Fibroblast of villous mesenchyme (primary cell): ENCODE results near the gene CCL4. TPM values are rescaled to one million over a fixed set of nuclear protein-coding genes. Genes with fewer than 3 reads are reported as not detected.

Source experiments
- DNase-seq: peaks from one replicate; pipeline ENCODE4 v3.0.0-alpha.2; 2010; ENCODE audit warnings: low read depth
- H3K4me3 ChIP-seq: 2 replicates; pipeline ENCODE4 v1.5.1; 2011; ENCODE audit warnings: low read depth, mild to moderate bottlenecking, low read length
- CTCF ChIP-seq: IDR thresholded peaks from 2 replicates; pipeline ENCODE4 v1.5.1; 2012; ENCODE audit warnings: low read depth, mild to moderate bottlenecking, low read length; ENCODE audit not compliant: insufficient read depth
- total RNA-seq: library from RNA; depleted of rRNA; stranded (reverse); fragments of >200 nt; gene quantifications from 2 replicates; pipeline ENCODE4 v1.2.3, GENCODE V29; 2012

Gene CCL4
- total RNA-seq, 1 donor, result not detected

DNA sequence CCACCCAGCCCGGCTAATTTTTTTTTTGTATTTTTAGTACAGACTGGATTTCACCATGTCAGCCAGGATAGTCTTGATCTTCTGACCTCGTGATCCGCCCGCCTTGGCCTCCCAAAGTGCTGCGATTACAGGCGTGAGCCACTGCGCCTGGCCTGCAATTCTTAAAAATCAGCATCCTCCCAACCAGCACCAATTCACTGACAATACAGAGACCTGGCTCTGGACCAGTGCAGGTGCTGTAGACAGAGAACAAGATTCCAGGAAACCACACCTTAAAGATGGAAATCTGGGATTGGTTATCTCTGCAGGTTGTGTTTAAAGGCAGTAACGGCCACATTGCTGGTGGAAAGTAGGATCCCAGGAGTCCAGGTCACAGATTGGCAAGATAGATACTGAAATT lies 39.2 kb downstream of the CCL4 start:
- no peak for DNase-seq
- no peak for TF ChIP-seq CTCF
- H3K4me3 ChIP-seq, result no peak overlapping the region

DNA sequence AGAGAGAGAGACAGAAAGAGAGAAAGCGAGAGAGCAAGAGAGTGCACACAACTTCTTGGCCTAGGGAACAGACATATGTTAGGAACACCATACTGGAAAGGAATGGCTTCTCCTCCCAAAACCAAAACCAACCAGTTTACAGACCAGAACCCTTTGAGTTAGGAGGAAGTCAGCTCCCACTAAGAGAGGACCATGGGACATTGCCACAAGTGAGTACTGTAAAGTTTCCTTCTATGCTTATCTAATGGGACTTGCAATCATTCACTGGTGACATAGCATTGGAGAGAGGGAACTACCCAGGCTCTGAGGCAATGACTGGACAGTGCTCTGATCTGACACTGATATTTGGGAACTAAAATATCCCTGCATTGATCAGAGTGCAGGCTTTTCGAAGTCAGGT lies 40.4 kb downstream of the CCL4 start:
- TF ChIP-seq CTCF, result no peak
- no peak for DNase-seq
- H3K4me3 ChIP-seq, result no peak overlapping the region

DNA sequence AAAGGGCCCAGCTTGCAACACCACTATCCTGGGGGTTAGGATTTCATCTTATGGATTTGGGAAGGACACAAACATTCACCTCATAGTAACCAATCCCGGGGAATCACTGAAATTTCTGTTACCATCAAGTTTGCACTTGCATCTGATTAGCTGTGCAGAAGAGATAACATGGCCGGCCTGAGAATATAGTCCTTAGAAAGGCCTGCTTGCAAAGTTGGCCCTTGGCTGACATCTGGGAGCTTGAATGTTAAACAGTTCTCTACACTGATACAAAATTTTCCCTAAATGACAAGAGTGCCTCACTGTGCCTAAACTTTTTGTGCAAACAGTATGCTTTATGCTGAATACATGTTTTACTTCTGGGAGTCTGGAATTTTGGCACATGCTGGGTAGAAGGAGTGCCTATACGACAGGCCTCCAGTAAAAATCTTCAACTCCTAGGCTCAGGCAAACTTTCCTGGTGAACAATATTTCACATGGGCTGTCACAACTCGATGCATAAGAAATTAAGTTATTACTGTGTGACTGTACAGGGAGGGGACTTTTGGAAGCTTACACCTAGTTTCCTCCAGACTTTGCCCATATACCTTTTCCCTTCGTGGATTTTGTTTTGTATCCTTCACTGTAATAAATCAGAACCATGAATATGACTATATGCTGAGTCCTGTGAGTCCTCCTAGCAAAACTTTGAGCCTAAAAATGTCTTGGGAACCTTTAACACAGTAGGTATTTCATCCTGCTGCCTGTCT lies 41.5 kb downstream of the CCL4 start:
- no peak for DNase-seq
- no peak overlapping the region for H3K4me3 ChIP-seq
- no peak for TF ChIP-seq CTCF

DNA sequence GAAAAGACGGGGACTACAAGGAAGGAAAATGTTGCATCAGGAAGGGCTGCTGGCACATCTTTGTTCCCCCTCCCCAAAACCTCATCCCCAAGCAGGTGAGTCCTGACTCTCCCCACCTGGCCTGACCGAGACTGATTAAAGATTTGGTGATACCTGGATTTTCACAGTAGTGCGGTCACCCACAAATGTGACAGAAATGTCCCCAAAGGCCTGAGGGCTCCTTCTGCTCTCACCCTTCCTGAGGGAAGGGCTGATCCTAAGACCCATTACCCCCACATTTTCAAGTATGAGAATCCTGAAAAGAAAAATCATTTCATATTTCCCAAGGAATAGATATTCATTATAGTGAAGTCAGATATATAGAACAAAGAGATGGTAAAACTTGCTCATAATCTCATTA lies 44.0 kb downstream of the CCL4 start:
- no peak for TF ChIP-seq CTCF
- no peak for DNase-seq
- H3K4me3 ChIP-seq, result no peak overlapping the region

DNA sequence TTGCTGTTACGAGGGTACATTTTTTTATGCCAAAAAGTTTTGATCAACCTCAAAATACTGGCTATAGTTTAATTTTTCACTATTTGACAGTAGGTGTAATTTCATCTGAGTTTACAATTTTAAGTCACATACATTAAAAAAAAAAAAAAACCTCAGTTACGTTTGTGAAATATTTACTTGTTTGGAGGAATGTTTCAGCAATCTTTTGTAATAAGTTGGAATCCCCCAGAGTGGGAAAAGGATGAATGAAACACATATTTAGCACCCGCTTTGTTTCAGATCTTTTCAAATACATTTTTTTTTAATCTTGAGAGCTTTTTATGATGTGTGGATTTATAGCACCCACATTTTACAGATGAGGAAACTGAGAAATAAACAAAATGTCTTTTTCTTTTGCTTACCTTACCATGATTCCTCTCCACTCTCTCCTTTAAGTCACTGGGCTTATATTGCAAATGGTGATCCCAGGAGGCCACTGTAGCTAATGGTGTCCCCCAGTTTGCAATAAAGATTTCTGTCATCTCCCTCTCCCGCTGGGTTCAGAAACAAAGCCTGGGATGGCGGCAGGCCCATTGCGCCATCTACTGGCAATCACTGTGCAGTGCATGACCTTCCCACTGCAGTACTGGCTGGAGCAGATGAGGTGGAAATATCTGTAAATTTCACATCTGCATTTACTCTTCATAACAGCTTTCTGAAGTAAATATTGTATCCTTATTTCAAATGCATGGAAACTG lies 45.1 kb downstream of the CCL4 start:
- DNase-seq, result peak; percentile 41
- H3K4me3 ChIP-seq, result no peak overlapping the region
- peak; percentile 99 for TF ChIP-seq CTCF

- H3K4me3 ChIP-seq, result no peak overlapping the region
- DNase-seq, result peak; percentile 19
- TF ChIP-seq CTCF, result no peak
Observed at GRCh38 chr17:36149296-36149820, 45.7 kb downstream of the CCL4 start.
